DMS153 treated with DMSO at 0.1 percent for 48 hours (cell line): Measurements from ENCODE around the gene DEFB113.

Experiments used
- DNase-seq: peaks from one replicate; lab custom pipeline; 2025; ENCODE audit not compliant: unreplicated experiment; lab: John Stamatoyannopoulos, UW

The DEFB113 gene

DNA sequence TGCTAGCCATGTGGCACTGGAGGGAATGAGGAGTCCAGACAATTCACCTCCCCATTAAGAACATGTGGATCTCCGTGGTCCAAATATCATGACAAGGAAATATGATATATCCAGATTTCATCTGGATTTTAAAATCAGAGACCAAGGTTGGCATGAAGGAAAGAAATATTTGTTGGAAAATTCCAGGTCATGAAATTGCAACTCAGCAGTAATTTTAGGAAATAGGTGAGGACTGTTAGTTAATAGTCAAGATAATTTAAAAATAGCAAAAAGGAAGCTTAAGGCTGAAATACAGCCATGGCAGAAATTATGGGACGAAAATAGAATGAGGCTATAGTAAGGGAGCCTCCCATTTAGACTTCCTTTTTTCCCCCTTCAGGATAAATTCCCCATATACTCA is 32.4 kb downstream of the DEFB113 start:
- DNase-seq: no peak

DNA sequence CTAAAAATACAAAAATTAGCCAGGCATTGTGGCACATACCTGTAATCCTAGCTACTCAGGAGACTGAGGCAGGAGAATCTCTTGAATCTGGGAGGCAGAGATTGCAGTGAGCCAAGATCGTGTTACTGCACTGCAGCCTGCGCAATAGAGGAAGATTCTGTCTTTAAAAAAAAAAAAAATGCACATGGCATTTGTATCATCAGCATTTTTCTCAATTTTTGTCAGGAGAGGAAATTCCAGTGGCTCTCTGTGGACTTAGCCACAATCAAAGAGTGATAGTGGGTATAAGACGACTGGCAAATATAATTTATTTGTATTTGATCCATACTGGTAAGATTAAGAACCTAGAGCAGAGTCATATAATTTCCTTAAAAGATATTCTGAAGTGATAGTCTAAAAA is 34.0 kb downstream of the DEFB113 start:
- DNase-seq: no peak

- no peak for DNase-seq
Measured at GRCh38 chr6:49934770-49935169, 34.7 kb downstream of the DEFB113 start.

DNA sequence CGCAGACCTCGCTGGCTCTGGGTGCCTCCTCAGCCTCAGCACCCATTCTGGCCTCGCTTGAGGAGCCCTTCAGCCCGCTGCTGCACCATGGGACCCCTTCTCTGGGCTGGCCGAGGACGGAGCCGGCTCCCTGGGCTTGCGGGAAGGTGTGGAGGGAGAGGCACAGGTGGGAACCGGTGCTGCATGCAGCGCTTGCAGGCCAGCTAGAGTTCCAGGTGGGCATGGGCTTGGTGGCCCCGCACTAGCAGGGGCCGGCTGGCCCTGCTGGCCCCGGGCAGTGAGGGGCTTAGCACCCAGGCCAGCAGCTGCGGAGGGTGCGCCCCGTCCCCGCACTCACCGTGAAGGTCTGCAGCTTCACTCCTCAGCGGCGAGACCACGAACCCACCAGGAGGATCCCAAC is 35.9 kb downstream of the DEFB113 start:
- DNase-seq: no peak

GRCh38 chr6:49929340-49929739 is 40.1 kb downstream of the DEFB113 start:
- DNase-seq: no peak

GRCh38 chr6:49923826-49924225 is 45.6 kb downstream of the DEFB113 start:
- no peak for DNase-seq

DNA sequence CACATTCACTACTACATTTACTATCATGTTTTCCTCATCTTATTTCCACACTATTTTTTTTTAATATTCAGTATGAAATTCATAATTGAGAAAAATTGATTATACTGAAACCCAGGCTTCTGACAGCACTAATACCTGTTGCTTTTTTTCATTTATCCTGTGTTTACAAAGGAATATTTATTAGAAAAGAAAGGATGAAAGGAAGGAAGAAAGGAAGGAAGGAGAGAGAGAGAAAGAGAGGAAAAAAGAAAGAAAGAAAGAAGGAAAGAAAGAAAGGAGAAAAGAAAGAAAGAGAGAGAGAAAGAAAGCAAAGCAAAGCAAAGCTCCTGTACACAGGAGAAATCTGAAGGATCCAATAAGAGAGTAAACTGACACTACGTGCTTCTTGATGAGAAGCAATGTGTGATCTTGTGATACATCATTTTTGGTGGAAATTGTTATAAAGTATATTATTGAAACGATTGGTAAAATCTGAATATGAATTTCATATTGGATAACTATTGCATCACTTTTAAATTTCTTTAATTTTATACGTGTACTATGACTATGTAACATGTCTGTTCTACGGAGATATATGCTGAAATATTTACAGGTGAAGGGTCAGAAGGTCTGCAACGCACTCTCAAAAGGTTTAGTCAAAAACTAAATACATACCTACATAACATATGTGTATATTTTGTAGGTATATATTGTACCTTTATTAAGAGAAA is 49.3 kb downstream of the DEFB113 start:
- DNase-seq: no peak

GRCh38 chr6:49919261-49919660 is 50.2 kb downstream of the DEFB113 start:
- DNase-seq: no peak

DNA sequence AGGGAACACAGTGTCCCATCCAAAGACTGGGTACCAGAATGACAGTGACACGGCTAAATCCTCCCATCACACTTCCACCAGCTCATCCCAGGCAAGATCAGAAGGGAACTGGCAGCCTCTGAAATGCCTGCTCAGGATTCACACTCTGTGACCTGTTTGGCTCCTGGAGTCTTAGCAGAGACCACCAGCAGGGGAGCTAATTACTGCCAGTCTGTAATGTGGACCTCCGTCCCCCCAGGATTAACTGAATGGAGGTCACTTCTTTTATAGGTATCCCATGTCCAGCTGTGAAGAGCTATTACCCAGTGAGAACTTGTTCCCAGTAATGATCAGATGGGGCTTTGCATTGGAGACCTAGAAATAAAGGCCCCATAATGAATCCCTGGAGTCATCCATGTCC is 50.6 kb downstream of the DEFB113 start:
- DNase-seq: no peak
